ENCODE results near the gene HMOX2. TPM values are rescaled to one million over a fixed set of nuclear protein-coding genes. Genes with fewer than 3 reads are reported as not detected.

HMOX2 gene
- polyA plus RNA-seq, 2 donors: 77.1 to 85.9 TPM

- Histone ChIP-seq H3K4me1 (ENCODE audit: control insufficient read depth in 2 of 2, insufficient read depth in 2 of 2, low read length in 1 of 2) (no peaks in the 10 kb centered on the region), H3K4me3 (ENCODE audit: low read depth in 1 of 2, low read length in 2 of 2) (no peak overlapping the region)
- 76 to 82% methylated on average over 5 of the region's 5 CpGs for WGBS, 2 donors
Measured at GRCh38 chr16:4443271-4443670, 32.9 kb upstream of the HMOX2 start.

GRCh38 chr16:4443986-4444385 is 32.2 kb upstream of the HMOX2 start:
- Histone ChIP-seq H3K27ac (ENCODE audit: low read depth in 2 of 2, low read length in 1 of 2) (no peak overlapping the region), H3K36me3 (ENCODE audit: control insufficient read depth in 2 of 2, insufficient read depth in 2 of 2, low read length in 1 of 2) (peaks cover 42 to 56% of the 10 kb centered on the region in 2 donors), H3K4me1 (ENCODE audit: control insufficient read depth in 2 of 2, insufficient read depth in 2 of 2, low read length in 1 of 2) (no peaks in the 10 kb centered on the region), H3K27me3 (ENCODE audit: control insufficient read depth in 1 of 2, insufficient read depth in 2 of 2, low read length in 2 of 2) (no peaks in the 10 kb centered on the region), H3K4me3 (ENCODE audit: low read depth in 1 of 2, low read length in 2 of 2) (no peak overlapping the region), H3K9me3 (ENCODE audit: control insufficient read depth in 2 of 2, insufficient read depth in 1 of 2, low read depth in 1 of 2, low read length in 1 of 2) (no peaks in the 10 kb centered on the region)
- WGBS, 2 donors: 85 to 90% methylated on average over 4 of the region's 4 CpGs

More at GRCh38 chr16:4443271-4443670, 32.9 kb upstream of the HMOX2 start:
- Histone ChIP-seq H3K9me3 (ENCODE audit: control insufficient read depth in 2 of 2, insufficient read depth in 1 of 2, low read depth in 1 of 2, low read length in 1 of 2) (no peaks in the 10 kb centered on the region), H3K36me3 (ENCODE audit: control insufficient read depth in 2 of 2, insufficient read depth in 2 of 2, low read length in 1 of 2) (peaks cover 39 to 52% of the 10 kb centered on the region in 2 donors), H3K27me3 (ENCODE audit: control insufficient read depth in 1 of 2, insufficient read depth in 2 of 2, low read length in 2 of 2) (no peaks in the 10 kb centered on the region), H3K27ac (ENCODE audit: low read depth in 2 of 2, low read length in 1 of 2) (no peak overlapping the region)

GRCh38 chr16:4450430-4450829 is 25.8 kb upstream of the HMOX2 start:
- no peaks in the 10 kb centered on the region for H3K27me3 ChIP-seq (ENCODE audit: control insufficient read depth in 1 of 2, insufficient read depth in 2 of 2, low read length in 2 of 2)
- no peaks in the 10 kb centered on the region for H3K9me3 ChIP-seq (ENCODE audit: control insufficient read depth in 2 of 2, insufficient read depth in 1 of 2, low read depth in 1 of 2, low read length in 1 of 2)
- 92 to 96% methylated on average over 14 of the region's 14 CpGs for WGBS, 2 donors
- peaks cover 35 to 53% of the 10 kb centered on the region in 2 donors for H3K36me3 ChIP-seq (ENCODE audit: control insufficient read depth in 2 of 2, insufficient read depth in 2 of 2, low read length in 1 of 2)
- no peak overlapping the region for H3K4me3 ChIP-seq (ENCODE audit: low read depth in 1 of 2, low read length in 2 of 2)
- H3K27ac ChIP-seq (ENCODE audit: low read depth in 2 of 2, low read length in 1 of 2): no peak overlapping the region
- H3K4me1 ChIP-seq (ENCODE audit: control insufficient read depth in 2 of 2, insufficient read depth in 2 of 2, low read length in 1 of 2): no peaks in the 10 kb centered on the region

- WGBS, 2 donors: 92 to 94% methylated on average over 14 of the region's 14 CpGs
- H3K4me3 ChIP-seq (ENCODE audit: low read depth in 1 of 2, low read length in 2 of 2): no peak overlapping the region
- H3K36me3 ChIP-seq (ENCODE audit: control insufficient read depth in 2 of 2, insufficient read depth in 2 of 2, low read length in 1 of 2): peaks cover 36 to 58% of the 10 kb centered on the region in 2 donors
Measured at GRCh38 chr16:4450931-4451519, 25.2 kb upstream of the HMOX2 start.

GRCh38 chr16:4452674-4453073 is 23.5 kb upstream of the HMOX2 start:
- Histone ChIP-seq H3K27ac (ENCODE audit: low read depth in 2 of 2, low read length in 1 of 2) (no peak overlapping the region), H3K36me3 (ENCODE audit: control insufficient read depth in 2 of 2, insufficient read depth in 2 of 2, low read length in 1 of 2) (peaks cover 25 to 56% of the 10 kb centered on the region in 2 donors), H3K27me3 (ENCODE audit: control insufficient read depth in 1 of 2, insufficient read depth in 2 of 2, low read length in 2 of 2) (no peaks in the 10 kb centered on the region), H3K4me3 (ENCODE audit: low read depth in 1 of 2, low read length in 2 of 2) (no peak overlapping the region), H3K4me1 (ENCODE audit: control insufficient read depth in 2 of 2, insufficient read depth in 2 of 2, low read length in 1 of 2) (no peaks in the 10 kb centered on the region), H3K9me3 (ENCODE audit: control insufficient read depth in 2 of 2, insufficient read depth in 1 of 2, low read depth in 1 of 2, low read length in 1 of 2) (no peaks in the 10 kb centered on the region)
- whole genome bisulfite sequencing, 2 donors: 95 to 98% methylated on average over 5 of the region's 5 CpGs

More at GRCh38 chr16:4450931-4451519, 25.2 kb upstream of the HMOX2 start:
- Histone ChIP-seq H3K9me3 (ENCODE audit: control insufficient read depth in 2 of 2, insufficient read depth in 1 of 2, low read depth in 1 of 2, low read length in 1 of 2) (no peaks in the 10 kb centered on the region), H3K27me3 (ENCODE audit: control insufficient read depth in 1 of 2, insufficient read depth in 2 of 2, low read length in 2 of 2) (no peaks in the 10 kb centered on the region), H3K4me1 (ENCODE audit: control insufficient read depth in 2 of 2, insufficient read depth in 2 of 2, low read length in 1 of 2) (no peaks in the 10 kb centered on the region), H3K27ac (ENCODE audit: low read depth in 2 of 2, low read length in 1 of 2) (no peak overlapping the region)

GRCh38 chr16:4454623-4455022 is 21.6 kb upstream of the HMOX2 start:
- Histone ChIP-seq H3K9me3 (ENCODE audit: control insufficient read depth in 2 of 2, insufficient read depth in 1 of 2, low read depth in 1 of 2, low read length in 1 of 2) (no peaks in the 10 kb centered on the region), H3K27me3 (ENCODE audit: control insufficient read depth in 1 of 2, insufficient read depth in 2 of 2, low read length in 2 of 2) (no peaks in the 10 kb centered on the region), H3K4me1 (ENCODE audit: control insufficient read depth in 2 of 2, insufficient read depth in 2 of 2, low read length in 1 of 2) (no peaks in the 10 kb centered on the region), H3K27ac (ENCODE audit: low read depth in 2 of 2, low read length in 1 of 2) (no peak overlapping the region), H3K4me3 (ENCODE audit: low read depth in 1 of 2, low read length in 2 of 2) (no peak overlapping the region), H3K36me3 (ENCODE audit: control insufficient read depth in 2 of 2, insufficient read depth in 2 of 2, low read length in 1 of 2) (peaks cover 22 to 47% of the 10 kb centered on the region in 2 donors)
- 78 to 81% methylated on average over 9 of the region's 9 CpGs for WGBS, 2 donors

GRCh38 chr16:4455081-4455480 is 21.1 kb upstream of the HMOX2 start:
- Histone ChIP-seq H3K9me3 (ENCODE audit: control insufficient read depth in 2 of 2, insufficient read depth in 1 of 2, low read depth in 1 of 2, low read length in 1 of 2) (no peaks in the 10 kb centered on the region), H3K36me3 (ENCODE audit: control insufficient read depth in 2 of 2, insufficient read depth in 2 of 2, low read length in 1 of 2) (peaks cover 22 to 45% of the 10 kb centered on the region in 2 donors), H3K27ac (ENCODE audit: low read depth in 2 of 2, low read length in 1 of 2) (no peak overlapping the region), H3K4me1 (ENCODE audit: control insufficient read depth in 2 of 2, insufficient read depth in 2 of 2, low read length in 1 of 2) (no peaks in the 10 kb centered on the region), H3K4me3 (ENCODE audit: low read depth in 1 of 2, low read length in 2 of 2) (no peak overlapping the region), H3K27me3 (ENCODE audit: control insufficient read depth in 1 of 2, insufficient read depth in 2 of 2, low read length in 2 of 2) (no peaks in the 10 kb centered on the region)
- WGBS, 2 donors: 90 to 94% methylated on average over 14 of the region's 14 CpGs

- H3K4me3 ChIP-seq (ENCODE audit: low read depth in 1 of 2, low read length in 2 of 2): no peak overlapping the region
- no peak overlapping the region for H3K27ac ChIP-seq (ENCODE audit: low read depth in 2 of 2, low read length in 1 of 2)
- H3K9me3 ChIP-seq (ENCODE audit: control insufficient read depth in 2 of 2, insufficient read depth in 1 of 2, low read depth in 1 of 2, low read length in 1 of 2): no peaks in the 10 kb centered on the region
- WGBS, 2 donors: 74 to 77% methylated on average over 10 of the region's 10 CpGs
- H3K4me1 ChIP-seq (ENCODE audit: control insufficient read depth in 2 of 2, insufficient read depth in 2 of 2, low read length in 1 of 2): no peaks in the 10 kb centered on the region
- no peaks in the 10 kb centered on the region for H3K27me3 ChIP-seq (ENCODE audit: control insufficient read depth in 1 of 2, insufficient read depth in 2 of 2, low read length in 2 of 2)
- peaks cover 13 to 39% of the 10 kb centered on the region in 2 donors for H3K36me3 ChIP-seq (ENCODE audit: control insufficient read depth in 2 of 2, insufficient read depth in 2 of 2, low read length in 1 of 2)
Measured at GRCh38 chr16:4455951-4456350, 20.2 kb upstream of the HMOX2 start.

GRCh38 chr16:4460936-4461249 is 15.3 kb upstream of the HMOX2 start:
- WGBS, 2 donors: 86 to 89% methylated on average over 5 of the region's 5 CpGs
- Histone ChIP-seq H3K27ac (ENCODE audit: low read depth in 2 of 2, low read length in 1 of 2) (peak overlapping the region in 1 of 2 donors; percentile 42), H3K4me1 (ENCODE audit: control insufficient read depth in 2 of 2, insufficient read depth in 2 of 2, low read length in 1 of 2) (no peaks in the 10 kb centered on the region), H3K36me3 (ENCODE audit: control insufficient read depth in 2 of 2, insufficient read depth in 2 of 2, low read length in 1 of 2) (peaks cover 12 to 27% of the 10 kb centered on the region in 2 donors), H3K4me3 (ENCODE audit: low read depth in 1 of 2, low read length in 2 of 2) (no peak overlapping the region), H3K27me3 (ENCODE audit: control insufficient read depth in 1 of 2, insufficient read depth in 2 of 2, low read length in 2 of 2) (no peaks in the 10 kb centered on the region), H3K9me3 (ENCODE audit: control insufficient read depth in 2 of 2, insufficient read depth in 1 of 2, low read depth in 1 of 2, low read length in 1 of 2) (no peaks in the 10 kb centered on the region)

All from esophagus (tissue), 2 donors.